GM19463 (cell line): ENCODE results near the gene NEK7.
A peak's percentile ranks its signal among the peaks of the same experiment; 100 is the strongest.
"Not testable (repeated sequence)": the region's sequence is repeated elsewhere in the genome, so short reads cannot be mapped to it uniquely, and the experiment has no call there.

Experiments used
- ATAC-seq: cut with Tn5 transposase; IDR thresholded peaks from one replicate; pipeline ENCODE4 v1.9.1; 2021; ENCODE audit warnings: mild to moderate bottlenecking, moderate library complexity; ENCODE audit not compliant: unreplicated experiment

NEK7 gene

DNA sequence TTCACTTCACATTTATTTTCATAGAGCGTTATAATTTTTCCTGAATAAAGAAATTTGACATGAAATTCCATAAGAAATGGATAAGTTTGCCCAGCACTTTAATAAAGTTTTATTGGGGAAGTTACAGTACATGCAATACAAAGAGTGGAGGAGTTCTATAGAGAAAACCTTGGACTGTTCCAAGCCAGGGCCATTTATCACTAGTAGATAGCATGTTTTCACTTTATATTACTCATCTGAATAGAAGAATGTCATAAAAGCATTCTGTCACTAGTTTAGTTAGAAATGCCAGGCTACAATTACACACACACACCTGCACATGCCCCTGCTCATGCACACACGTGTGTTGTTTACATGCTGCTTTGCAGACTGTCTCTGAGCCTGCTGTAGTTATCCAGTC, 123.3 kb downstream of the NEK7 start:
- ATAC-seq, result no peak

DNA sequence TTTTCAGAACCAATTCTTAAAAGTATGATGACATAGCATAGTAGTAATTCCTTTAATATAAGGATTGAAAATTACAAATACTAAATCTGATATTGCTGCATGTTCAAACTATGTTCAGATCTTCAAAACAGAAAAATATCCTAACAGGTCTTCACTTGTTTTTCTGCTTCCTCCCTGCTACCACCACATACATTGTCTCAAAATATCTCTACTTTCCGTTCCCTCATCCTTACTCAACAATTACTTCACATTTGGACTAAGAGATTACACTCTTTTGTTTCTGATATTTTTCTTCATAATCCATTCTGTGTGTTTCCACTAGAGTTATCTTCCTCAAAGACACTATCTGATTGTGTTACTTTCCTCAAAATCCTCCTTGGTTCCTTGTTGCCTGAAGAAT, 125.1 kb downstream of the NEK7 start:
- no peak for ATAC-seq

DNA sequence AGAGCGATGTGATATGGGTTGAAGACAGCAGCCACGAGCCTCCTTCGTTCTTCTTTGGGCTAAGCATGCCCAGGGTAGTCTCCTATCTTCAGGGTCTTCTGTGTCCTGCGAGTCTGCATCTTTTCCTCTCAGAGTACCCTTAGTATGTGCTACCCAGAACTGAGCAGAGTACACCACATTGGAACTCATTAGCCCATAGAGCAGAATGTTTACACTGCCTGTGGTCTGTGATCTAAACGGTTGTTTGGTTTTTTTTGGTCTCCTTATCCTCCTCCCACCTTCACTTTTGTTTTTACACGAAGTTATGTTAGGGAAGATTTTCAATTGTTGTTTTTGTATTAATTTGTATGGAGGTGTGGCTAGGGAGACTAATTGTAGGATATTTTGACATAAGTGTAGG, 126.4 kb downstream of the NEK7 start:
- peak; percentile 68 for ATAC-seq

DNA sequence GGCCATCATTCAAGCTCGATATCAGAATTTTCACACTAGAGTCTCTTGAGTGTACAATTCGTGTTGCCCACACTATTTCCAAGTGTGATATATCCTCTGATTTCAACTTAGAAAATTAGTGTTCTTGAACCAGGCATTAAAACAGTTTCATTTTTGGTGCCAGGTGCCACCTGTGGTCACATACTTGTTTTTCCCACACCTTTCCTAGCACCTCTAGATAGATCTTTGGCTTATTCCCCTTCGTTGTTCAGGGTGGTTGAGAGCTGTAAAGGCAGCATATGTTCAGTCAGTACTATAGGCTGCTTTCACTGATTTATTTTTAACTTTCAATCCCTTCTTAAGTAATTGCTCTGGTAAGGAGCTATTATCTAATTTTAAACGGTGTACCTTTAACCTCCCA, 131.1 kb downstream of the NEK7 start:
- no peak for ATAC-seq

DNA sequence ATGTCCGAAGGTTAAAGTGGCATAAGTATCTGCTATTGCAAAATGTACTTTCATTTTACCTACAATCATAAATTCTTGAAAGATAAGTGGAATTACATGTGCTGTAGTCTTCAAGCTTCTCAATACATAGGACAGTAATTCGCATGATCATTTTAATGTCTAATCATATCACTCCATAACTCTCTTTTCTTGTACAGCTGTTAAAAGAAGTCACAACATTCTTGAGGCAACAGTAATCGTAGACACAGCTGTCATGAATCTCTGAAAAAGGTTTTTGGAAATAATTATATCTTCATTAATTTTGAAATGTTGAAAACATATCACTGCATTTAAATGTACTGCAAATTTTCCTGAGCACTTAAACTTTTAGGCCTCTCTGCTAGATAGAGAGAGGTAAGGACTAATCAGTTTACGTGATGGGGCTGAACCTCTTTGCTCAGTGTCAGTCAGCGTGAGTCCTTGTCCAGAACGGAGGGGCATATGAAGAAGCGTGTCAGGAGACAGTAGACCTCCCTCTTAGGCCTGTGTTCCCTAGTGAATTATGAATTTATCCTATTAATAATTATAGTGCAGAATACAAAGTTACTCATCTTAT, 133.4 kb downstream of the NEK7 start:
- no peak for ATAC-seq

DNA sequence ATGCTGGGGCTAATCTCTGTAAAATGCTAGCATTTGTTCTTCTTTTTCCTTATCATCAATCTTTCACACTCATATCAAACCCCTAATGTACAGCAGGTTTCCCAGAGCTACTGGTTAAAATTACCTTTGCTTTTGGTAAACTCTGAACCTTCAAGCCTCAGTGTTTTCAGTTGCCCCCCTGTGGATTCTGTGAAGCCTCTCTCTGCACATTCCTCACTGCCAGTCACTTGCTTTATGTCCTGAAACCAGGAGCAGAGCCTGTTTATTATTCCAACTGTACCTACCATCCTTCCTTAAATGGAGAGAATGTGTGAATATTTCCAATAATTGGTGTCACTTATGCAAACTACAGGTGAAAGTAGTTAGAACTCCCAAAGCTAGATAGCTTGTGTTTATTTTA, 134.2 kb downstream of the NEK7 start:
- no peak for ATAC-seq

DNA sequence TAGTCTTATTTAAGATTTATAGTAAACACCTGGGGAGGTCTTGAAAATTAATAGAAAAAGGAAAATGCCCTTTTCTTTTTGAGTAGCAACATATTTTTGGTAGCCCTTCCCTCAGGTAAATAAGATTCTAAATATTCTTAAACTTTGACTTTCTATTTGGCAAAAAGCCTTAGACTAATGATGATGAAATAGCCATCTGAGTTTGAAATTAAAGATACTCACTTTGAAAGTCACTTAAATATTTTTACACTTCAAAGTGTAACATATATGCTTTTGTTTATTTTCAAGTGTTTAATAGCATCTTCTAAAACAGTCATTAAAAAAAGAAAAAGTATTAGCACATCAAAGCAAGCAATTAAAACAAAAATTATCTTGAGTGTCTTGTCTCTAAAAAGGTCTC, 135.1 kb downstream of the NEK7 start:
- no peak for ATAC-seq

DNA sequence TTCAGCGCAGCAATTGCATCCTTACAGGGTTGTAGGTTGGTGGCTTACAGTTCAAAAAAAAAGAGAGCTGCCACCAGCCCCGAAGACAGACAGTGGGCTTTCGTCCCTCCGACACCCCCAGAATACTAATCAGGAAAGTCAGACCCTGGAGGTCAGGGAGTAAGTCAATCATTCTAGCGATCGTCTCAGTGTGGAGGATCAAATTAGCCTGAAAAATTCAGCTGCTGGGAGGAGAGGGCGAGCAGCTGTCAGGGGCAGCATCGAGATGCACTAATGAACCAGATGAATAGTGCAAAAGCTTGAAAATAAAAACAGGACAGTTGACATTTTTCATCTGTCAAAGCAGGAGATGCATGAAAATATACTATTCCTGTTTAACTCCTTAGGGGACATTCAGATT, 138.4 kb downstream of the NEK7 start:
- no peak for ATAC-seq

DNA sequence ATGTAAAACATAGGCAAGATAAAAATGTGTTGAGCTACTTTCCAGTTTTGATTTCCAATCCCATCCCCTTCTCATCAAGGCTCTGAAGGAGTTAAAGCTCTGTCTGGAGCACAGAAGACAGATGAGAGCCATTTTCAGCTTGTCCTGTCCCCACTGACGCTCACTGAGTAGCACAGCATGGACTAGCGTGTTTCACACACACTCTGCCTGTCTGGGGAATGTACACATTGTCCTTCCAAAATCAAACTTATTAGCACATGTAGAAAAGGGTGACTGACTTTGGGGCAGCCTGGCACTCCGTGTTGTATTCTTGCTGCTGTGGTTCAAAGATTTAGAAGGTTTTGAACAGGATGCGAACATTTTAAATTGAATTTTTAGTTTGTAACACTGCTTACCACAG, 139.2 kb downstream of the NEK7 start:
- no peak for ATAC-seq

DNA sequence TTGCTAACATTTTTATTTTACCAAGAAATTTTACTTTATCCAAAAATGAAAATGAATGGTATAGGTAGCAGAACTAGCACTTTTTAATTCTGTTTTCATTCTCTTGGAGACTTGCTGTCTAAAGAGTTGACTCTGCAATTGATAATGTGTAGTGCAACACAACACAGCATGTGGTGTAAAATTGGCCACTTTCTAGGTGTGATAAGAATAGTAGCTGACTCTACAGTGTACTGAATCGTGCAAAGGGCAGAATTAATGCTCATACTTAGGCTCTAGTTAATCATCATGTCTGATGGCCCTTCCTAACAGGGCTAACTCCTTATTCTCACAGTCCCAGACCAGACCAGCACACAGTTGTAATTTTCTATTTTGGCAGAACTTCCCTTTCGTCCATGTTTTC, 140.5 kb downstream of the NEK7 start:
- no peak for ATAC-seq

DNA sequence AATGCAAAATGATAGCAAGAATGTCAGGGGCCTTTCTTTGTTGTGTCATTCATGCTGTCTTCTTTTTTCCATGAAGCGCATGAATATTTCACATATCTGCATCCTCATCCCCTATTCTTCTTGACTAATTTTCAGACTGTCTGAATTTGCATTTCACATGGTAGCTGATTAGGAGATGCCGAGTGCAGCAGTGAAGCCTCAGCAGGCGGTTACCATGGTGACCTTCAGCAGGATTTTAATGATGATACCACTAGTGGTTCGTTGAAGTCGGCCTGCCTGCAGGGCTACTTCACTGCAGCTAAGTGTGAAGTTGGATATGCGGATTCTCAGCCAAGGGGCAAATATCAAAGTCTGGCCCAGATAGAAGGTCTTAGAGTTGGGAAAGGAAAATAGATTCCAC, 141.8 kb downstream of the NEK7 start:
- ATAC-seq, result no peak

DNA sequence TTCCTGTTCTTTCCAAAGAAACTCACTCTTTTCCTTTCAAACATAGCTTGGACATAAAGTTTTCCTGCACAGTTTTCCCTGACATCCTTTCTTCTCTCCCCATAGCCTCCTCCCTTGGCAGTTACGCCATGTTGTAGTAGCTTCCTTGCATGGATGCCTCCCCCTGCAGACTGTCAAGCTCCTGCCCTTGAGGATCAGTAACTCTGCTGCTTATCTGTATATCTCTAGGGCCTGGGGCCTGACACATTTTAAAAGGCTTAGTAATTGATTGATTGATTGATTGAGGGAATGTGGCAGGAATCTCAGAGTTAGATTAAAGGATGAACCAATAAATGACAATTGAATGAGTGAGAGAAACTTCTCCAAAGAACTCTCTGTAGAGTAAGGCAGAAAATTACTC, 143.7 kb downstream of the NEK7 start:
- no peak for ATAC-seq

DNA sequence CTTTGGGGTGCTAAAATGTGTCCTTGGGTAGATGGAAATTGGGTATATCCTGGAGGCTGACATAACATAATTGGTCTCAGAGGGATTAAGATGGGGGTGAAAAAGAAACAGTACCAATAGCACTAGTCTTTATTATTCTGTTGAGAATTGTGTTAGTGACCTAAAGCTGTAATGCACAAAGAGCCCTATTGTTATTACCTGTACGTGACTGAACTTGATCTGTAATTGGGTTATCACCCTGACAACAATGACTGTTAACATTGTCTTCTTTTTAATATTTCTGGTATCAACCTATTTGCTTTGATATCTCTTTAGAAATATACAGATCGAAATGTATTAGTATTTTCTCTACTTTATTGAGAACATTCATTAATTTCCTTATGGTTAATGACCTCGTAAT, 147.6 kb downstream of the NEK7 start:
- ATAC-seq, result no peak

DNA sequence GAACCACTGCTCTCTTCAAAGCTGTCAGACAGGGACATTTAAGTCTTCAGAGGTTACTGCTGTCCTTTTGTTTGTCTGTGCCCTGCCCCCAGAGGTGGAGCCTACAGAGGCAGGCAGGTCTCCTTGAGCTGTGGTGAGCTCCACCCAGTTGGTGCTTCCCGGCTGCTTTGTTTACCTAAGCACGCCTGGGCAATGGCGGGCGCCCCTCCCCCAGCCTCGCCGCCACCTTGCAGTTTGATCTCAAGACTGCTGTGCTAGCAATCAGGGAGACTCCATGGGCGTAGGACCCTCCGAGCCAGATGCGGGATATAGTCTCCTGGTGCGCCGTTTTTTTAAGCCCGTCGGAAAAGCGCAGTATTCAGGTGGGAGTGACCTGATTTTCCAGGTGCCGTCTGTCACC, 158.0 kb downstream of the NEK7 start:
- ATAC-seq, result not testable (repeated sequence)

DNA sequence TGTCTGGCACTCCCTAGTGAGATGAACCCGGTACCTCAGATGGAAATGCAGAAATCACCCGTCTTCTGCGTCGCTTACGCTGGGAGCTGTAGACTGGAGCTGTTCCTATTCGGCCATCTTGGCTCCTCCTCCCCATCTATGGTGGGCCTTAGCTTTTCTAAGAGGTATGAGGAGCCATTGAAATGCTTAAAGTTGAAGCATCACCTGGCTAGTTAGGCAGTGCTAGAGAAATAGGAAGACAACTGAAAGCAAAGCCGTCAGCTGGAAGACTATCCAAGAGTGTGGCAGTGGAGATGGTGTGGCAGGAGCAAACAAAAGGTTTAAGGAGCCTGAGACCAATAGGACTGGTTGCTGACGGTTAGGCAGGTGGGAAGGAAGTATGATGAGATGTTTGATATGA, 158.5 kb downstream of the NEK7 start:
- not testable (repeated sequence) for ATAC-seq

DNA sequence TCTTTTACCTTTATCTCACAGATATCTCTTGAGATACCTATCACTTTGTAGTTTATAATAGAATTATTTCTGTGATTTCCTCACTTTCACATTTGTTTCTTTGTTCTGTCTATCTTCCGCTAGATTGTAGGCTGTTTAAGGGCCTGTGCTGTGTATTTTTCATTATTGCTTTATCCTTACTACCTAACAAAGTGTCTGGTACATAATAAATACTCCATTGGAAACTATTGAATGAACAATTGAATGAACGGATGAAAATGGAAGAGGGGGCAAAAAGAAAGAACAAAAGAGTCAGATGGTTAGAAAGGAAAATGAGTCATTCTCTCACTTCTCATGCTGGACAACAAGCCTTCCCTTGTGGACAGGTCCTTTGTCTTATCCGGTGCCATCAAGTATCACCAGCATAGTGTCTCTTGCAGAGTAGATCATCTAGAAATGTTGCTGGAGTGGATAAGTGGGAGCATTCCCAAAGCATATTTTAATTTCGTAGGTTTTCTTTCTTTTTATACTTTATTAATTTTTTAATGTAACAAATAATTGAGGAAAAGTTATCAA, 159.8 kb downstream of the NEK7 start:
- ATAC-seq, result no peak

DNA sequence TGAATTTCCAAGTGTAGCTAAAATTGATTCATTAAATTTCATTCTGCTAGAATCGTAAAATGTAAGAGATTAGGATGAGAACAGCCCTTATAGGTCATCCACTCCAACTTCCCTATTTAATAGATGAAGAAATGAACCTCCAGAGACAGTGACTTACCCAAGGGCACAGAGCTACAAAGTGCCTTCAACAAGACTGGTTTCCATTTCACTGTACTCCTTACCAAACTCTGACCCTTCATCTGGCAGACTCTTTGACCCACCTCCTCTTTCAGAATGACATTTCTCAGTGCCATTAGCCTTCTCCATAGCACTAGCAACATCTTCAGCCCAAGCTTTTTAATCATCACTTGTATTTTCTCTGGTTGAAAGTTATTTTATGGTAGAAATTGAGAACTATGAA, 161.3 kb downstream of the NEK7 start:
- ATAC-seq, result peak; percentile 89

DNA sequence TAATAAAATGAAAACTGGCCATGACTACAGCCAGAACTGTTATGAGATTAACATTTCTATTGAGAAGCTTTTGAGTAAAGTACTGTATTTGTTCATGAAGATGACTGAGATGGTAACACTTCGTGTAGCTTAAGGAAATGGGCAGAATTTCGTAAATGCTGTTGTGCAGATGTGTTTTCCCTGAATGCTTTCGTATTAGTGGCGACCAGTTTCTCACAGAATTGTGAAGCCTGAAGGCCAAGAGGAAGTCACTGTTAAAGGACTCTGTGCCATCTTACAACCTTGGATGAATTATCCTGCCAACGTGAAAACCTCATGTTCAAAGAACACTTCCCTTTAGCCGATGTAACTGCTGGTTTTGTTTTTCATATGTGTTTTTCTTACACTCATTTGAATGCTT, 164.0 kb downstream of the NEK7 start:
- ATAC-seq, result no peak

DNA sequence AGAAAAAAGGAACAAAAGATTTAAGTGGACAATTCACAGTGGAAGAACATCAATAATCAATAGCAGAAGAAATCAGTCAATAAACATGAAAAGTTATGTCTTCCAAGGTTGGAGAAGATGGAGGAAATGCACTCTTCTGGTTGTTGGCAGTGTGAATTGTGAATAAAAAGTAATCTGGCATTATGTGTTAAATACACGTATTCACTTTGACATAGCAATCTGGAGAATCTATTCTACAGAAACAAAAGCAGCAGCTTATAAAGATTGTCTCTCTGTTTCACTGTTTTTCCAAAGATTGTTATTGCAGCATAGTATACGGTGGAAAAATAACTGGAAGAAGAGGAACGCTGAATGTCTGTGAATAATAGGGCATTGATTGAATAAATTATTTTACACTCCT, 169.4 kb downstream of the NEK7 start:
- no peak for ATAC-seq

DNA sequence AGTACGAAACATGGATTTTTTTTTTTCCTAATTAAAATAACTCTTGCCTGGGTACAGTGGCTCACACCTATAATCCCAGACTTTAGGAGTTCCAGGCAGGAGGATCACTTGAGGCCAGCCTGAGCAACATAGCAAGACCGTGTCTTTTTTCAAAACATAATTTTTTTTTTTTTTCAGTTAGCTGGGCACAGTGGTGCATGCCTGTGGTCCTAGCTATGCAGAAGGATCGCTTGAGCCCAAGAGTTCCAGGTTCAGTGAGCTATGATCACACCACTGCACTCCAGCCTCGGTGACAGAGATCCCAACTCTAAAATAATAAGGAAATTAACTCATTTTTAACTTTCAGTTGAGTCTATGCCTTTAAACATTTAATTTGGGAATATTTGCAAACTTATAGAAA, 170.1 kb downstream of the NEK7 start:
- ATAC-seq, result no peak

DNA sequence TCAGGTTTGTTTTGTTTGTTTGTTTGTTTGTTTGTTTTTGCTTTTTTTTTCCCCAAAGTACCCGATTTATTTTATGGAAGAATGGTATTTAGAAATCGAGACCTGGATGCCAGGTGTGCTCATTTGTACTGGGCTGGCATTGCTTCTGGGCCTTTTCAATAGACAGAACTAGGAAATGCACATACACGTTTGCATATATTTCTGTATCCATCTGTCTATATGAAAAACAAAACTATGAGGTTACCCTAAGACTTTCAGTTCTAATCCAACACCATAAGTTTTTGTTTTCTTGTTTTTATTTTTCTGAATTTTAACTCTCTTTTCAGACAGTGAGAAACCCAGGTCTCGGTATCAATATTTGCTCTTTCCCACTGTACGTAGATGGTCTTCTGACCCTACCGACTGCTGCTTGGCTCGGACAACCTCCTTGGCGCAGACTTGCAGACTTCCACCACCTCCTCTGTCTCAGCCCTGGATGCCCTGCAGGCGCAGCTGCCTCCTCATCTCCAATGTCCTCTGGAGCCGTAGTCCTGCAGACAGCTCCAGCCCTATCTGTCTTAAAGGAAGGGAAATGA, 171.7 kb downstream of the NEK7 start:
- peak; percentile 74 for ATAC-seq

DNA sequence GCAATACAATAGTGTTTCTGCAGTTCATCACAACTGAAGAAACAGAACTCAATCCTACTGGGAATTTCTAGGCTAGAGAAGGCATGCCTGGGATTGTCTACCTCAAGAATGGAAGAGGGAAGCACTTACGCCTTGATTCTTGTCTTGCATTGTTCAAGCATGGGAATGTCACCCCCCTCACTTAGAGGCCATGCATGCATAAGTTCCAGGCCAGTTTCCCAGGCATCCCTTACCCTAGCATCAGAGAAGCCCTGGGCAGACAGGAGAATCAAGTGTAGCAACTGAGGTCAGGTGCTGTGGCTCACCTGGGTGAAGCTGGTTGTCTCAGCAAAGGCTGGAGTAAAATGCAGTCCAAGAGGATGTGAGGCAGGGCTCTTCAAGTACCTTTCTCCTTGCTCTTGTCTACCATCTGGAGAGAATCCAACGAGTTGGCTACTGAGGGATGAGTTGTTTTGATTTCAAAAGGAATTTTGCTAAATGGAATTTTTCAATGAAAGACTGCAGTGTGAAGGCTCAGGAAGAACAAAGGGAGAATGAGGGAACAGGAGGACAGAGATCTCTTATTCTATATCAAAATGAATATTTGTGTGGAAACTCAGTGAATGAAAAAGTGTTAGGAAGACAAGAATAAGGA, 174.3 kb downstream of the NEK7 start:
- ATAC-seq, result no peak

DNA sequence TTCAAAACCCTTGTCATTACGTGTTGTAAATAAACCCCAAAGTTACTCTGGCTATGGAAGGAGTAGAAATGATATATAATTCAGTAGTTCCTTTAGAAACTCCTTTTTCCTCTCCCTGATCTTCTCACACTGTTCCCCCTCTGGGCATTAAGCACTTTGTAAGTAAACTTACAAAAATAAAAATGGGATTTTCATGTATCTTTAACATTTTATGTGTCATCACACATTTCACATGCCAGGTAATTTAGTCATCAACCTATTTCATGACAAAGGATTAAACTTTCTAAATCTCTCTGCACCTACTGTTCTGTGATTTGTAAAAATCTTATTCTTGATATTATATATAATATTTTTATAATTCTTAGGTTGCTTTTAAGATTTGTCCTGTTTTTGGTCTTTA, 176.9 kb downstream of the NEK7 start:
- ATAC-seq, result no peak
